AG04450 (cell line): ENCODE data around the gene MED6. TPM values are rescaled to one million over a fixed set of nuclear protein-coding genes. Genes with fewer than 3 reads are reported as not detected.

ENCODE experiments used
- CTCF ChIA-PET: fragments of 300-600, 350-600 bp; formaldehyde crosslinking; extraction: SDS; loops from one replicate; lab custom pipeline; 2022; ENCODE audit warnings: antibody characterized with exemption, inconsistent platforms; lab: Charles Lee
- POLR2A ChIA-PET: fragments of 350-600 bp; formaldehyde crosslinking; extraction: SDS; loops from one replicate; lab custom pipeline; 2021; ENCODE audit warnings: antibody characterized with exemption, inconsistent platforms; lab: Yijun Ruan, JAX
- DNase-seq: peaks from one replicate; pipeline ENCODE4 v3.0.0-alpha.2; 2011; ENCODE audit warnings: low read depth, low spot score
- H3K27ac ChIP-seq: one replicate; pipeline ENCODE4 v1.5.1; 2012; ENCODE audit warnings: low read depth, low read length, control low read depth
- H3K27me3 ChIP-seq: one replicate; pipeline ENCODE4 v1.6.0; 2012; ENCODE audit warnings: low read length; ENCODE audit not compliant: control insufficient read depth, insufficient read depth
- H3K4me3 ChIP-seq: 2 replicates; pipeline ENCODE4 v1.5.1; 2011; ENCODE audit warnings: mild to moderate bottlenecking, low read depth, low read length, control low read depth
- H3K9me3 ChIP-seq: 2 replicates; pipeline ENCODE4 v1.5.1; 2012; ENCODE audit warnings: low read length; ENCODE audit not compliant: control insufficient read depth, insufficient read depth
- polyA plus RNA-seq: library from polyadenylated mRNA; depleted of rRNA; stranded (reverse); fragments of >200 nt; gene quantifications from 2 replicates; pipeline ENCODE4 v1.2.3, GENCODE V29; 2011
- TF ChIP-seq, protein P1 (sequence below): IDR thresholded peaks from 2 replicates; pipeline ENCODE4 v1.5.1; 2011; ENCODE audit warnings: low read depth, low read length, control low read depth, inconsistent platforms

Gene MED6
- polyA plus RNA-seq, 1 experiment = 48.2 TPM

DNA sequence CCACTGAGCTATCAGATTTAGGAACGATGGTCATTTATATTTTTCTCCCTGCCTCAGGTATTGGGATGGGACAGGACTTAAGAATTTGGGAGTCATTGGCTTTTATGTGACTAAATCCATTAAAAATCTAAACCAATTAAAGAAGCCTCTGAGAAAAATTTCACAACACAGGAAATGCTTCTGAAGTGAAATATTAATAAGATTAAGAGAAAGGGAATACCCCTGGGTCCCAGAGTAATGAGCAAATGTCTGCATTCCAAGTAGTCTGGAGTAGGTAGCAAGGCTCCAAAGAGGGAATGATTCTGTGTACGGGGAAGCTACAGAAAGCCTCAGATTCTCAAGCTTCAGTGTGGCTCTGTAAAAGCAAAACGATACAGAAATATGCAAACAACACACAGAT is 707 bp upstream of the MED6 start:
- no peaks in the 10 kb centered on the region for H3K27me3 ChIP-seq
- peak overlapping the region; percentile 60 for H3K4me3 ChIP-seq
- ChIA-PET POLR2A (no interaction called here), CTCF (no interaction called here)
- no peak for DNase-seq
- H3K27ac ChIP-seq = no peak overlapping the region
- TF ChIP-seq, protein P1, sequence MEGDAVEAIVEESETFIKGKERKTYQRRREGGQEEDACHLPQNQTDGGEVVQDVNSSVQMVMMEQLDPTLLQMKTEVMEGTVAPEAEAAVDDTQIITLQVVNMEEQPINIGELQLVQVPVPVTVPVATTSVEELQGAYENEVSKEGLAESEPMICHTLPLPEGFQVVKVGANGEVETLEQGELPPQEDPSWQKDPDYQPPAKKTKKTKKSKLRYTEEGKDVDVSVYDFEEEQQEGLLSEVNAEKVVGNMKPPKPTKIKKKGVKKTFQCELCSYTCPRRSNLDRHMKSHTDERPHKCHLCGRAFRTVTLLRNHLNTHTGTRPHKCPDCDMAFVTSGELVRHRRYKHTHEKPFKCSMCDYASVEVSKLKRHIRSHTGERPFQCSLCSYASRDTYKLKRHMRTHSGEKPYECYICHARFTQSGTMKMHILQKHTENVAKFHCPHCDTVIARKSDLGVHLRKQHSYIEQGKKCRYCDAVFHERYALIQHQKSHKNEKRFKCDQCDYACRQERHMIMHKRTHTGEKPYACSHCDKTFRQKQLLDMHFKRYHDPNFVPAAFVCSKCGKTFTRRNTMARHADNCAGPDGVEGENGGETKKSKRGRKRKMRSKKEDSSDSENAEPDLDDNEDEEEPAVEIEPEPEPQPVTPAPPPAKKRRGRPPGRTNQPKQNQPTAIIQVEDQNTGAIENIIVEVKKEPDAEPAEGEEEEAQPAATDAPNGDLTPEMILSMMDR = no peak
- H3K9me3 ChIP-seq = no peaks in the 10 kb centered on the region

DNA sequence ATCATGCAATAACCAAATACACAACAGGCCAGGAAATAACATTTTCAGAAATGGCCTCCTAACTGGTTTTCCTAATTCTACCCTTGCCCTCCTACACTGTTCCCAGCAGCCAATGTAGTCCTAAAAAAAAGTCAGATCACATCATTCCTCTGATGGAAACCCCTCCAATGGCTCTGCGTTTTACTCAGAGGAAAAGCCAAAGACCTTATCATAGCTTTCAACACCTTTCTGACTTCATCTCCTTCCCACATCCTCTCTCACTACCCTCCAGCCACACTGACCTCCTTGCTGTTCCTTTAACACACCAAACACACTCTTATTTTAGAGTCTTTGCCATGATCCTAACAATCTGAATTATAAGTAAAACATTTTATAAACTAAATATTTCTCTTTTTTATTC is 1.1 kb downstream of the MED6 start:
- POLR2A ChIA-PET = no interaction called here
- peak overlapping the region; percentile 94 for H3K4me3 ChIP-seq
- CTCF ChIA-PET = interaction anchor here (1.3 kb wide), 1 partner anchor 553 kb away, joined by 3 read pairs; no protein-coding TSS in a partner anchor

DNA sequence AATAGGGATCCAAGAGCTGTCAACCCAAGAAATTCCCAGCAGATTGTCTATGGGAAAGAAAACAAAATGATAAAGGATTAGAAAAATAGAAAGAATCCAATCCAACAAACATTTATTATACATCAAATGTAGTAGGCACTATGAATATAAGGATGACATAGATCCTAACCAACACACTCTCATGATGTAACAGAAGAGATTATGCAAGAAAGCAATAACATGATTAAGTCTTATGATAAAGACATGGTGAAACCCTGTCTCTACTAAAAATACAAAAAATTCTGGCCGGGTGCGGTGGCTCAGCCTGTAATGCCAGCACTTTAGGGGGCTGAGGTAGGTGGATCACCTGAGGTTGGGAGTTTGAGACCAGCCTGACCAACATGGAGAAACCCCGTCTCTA is 2.7 kb downstream of the MED6 start:
- no peak for DNase-seq
- no peak overlapping the region for H3K4me3 ChIP-seq
- ChIA-PET CTCF (no interaction called here), POLR2A (no interaction called here)
- no peak overlapping the region for H3K27ac ChIP-seq
- no peaks in the 10 kb centered on the region for H3K27me3 ChIP-seq
- H3K9me3 ChIP-seq = no peaks in the 10 kb centered on the region
- TF ChIP-seq, protein P1 = no peak

More for the DNA sequence above, 1.1 kb downstream of the MED6 start:
- Histone ChIP-seq H3K27me3 (no peaks in the 10 kb centered on the region), H3K27ac (no peak overlapping the region), H3K9me3 (no peaks in the 10 kb centered on the region)
- TF ChIP-seq, protein P1 = no peak
- no peak for DNase-seq

DNA sequence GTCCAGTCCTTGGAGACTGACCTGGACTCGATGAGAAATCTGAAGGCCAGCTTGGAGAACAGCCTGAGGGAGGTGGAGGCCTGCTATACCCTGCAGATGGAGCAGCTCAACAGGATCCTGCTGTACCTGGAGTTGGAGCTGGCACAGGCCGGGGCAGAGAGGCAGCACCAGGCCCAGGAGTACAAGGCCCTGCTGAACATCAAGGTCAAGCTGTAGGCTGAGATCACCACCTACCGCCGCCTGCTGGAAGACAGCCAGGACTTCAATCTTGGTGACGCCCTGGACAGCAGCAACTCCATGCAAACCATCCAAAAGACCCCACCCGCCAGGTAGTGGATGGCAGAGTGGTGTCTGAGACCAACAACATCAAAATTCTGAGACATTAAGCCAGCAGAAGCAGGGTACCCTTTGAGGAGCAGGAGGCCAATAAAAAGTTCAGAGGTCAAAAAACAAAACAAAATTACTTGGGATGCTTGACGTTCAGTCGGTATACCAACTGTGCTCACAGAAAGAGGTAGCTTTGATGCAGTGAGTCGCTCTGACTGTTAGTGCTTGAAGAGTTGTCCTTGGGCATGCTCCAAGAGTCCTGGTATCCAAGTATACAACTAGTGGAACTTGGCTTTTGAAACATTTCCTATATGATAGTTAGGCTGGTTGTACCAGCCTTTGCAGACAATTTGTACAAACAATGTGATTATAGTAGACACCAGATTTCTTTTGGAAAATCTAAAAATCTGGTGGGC is 4.8 kb downstream of the MED6 start:
- DNase-seq = no peak
- H3K27ac ChIP-seq = no peak overlapping the region
- no peaks in the 10 kb centered on the region for H3K27me3 ChIP-seq
- POLR2A ChIA-PET = no interaction called here
- H3K9me3 ChIP-seq = no peaks in the 10 kb centered on the region
- CTCF ChIA-PET = interaction anchor here (0.6 kb wide), 1 partner anchor 9 kb away, joined by 3 read pairs; no protein-coding TSS in a partner anchor
- H3K4me3 ChIP-seq = no peak overlapping the region
- TF ChIP-seq, protein P1 = no peak

DNA sequence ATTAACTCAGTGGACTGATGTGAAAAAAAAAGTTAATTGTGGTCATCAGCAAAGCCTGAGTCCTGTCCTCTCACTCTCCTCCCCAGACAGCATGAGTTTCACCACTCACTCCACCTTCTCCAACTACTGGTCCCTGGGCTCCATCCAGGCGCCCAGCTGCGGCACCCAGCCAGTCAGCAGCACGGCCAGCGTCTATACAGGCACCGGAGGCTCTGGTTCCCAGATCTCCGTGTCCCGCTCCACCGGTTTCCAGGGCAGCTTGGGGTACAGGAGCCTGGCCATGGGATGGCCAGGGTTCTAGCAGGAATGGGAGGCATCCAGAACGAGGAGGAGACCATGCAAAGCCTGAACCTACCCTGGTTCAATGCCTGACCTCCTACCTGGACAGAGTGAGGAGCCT is 6.0 kb downstream of the MED6 start:
- no peak for DNase-seq
- TF ChIP-seq, protein P1 = no peak
- no peak overlapping the region for H3K4me3 ChIP-seq
- H3K27me3 ChIP-seq = no peaks in the 10 kb centered on the region
- no peaks in the 10 kb centered on the region for H3K9me3 ChIP-seq
- no peak overlapping the region for H3K27ac ChIP-seq
- CTCF ChIA-PET = no interaction called here
- POLR2A ChIA-PET = no interaction called here
